Stimulated activated CD4-positive, alpha-beta T cell treated with anti-CD3 and anti-CD28 coated beads, Interleukin-12 subunit alpha, Interleukin-12 subunit beta, amount 100 ng/mL, for 4 hours (primary cell): ENCODE measurements around the gene RGS9.
"Not testable (repeated sequence)": the region's sequence is repeated elsewhere in the genome, so short reads cannot be mapped to it uniquely, and the experiment has no call there.

Experiments
- DNase-seq: peaks from one replicate; pipeline ENCODE4 v3.0.0-alpha.2; 2020

Gene RGS9

DNA sequence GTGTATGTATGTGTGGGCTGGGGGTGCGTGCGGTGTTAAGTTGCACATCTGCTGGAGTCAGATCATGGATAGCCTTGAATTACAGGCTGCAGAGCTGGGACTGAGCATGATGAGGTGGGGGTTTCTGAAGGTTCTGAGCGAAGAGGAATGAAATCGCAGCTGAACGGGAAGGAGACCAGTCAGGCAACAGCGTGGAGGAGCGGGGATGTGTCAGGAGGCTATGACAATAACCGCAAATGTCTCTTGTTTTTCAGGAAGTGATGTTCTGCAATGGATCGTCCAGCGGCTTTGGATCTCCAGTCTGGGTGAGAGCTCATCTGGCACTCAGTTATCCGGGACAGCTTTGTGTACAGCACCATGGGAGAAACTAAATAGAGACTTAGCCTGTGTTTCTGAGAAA, 20.9 kb downstream of the RGS9 start:
- no peak for DNase-seq

GRCh38 chr17:65158622-65159021, 21.5 kb downstream of the RGS9 start:
- no peak for DNase-seq

DNA sequence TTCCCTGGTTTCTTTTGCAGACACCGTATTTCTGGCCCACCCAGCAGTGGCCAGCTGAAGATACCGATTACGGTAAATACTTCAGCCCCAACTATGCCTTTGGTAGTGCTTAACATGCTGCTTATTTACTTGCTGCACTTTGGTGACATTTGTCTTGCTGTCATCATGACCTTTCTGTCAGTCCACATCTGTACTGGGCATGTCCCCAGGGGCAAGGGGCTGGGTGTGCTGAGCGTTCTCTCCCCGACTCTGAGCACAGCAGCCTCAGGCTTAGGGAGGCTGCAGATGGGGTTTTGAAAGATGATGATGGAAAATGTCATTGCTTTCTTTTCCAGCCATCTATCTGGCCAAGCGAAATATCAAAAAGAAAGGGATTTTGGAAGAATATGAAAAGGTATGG, 23.3 kb downstream of the RGS9 start:
- DNase-seq, result no peak

DNA sequence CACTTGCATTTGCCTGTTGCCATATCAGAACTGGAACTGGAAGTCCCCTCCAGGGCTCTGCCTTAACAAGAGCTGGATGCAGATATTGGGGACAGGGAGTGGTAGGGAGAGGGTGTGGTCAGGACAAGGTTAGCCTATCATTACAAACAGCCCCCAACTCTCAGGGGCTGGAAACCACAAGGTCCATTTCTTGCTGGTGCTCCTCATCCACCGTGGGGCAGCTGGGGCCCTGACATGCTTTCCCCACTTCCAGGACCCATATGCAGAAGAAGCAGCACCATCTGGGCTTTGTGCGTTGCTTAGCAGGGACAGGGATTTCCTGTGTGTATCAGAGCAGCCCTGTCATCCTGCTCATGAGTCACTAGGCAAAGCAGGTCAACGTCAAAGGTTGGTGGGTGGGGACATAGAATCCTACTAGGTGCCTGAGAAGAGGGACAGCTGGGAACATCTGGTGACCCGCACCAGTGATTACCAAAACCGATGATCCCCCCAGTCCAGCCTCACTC, 26.9 kb downstream of the RGS9 start:
- DNase-seq, result peak; percentile 16

- DNase-seq, result no peak
These were observed 29.6 kb downstream of the RGS9 start for GRCh38 chr17:65166787-65167186.

GRCh38 chr17:65167566-65167965, 30.4 kb downstream of the RGS9 start:
- DNase-seq, result no peak

GRCh38 chr17:65169691-65170090, 32.5 kb downstream of the RGS9 start:
- DNase-seq, result no peak

DNA sequence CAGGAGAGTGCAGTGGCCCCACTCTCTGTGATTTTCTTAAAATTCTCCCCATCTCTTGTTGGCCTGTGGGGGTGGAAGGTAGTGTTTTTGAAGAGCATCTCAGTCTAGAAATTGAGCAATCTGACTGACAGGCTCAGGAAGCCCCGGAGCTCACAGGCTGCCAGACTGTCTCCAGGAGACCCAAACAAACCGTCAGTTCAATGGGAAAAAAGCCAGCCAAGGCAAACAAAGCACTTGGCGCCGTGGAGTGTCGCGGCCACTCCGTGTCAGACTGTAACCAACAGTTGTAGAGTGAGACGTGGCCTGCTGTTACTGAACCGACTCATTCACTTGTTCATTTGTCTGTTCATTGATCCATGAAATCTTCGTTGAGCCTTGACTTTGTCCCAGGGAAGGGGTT, 33.7 kb downstream of the RGS9 start:
- DNase-seq, result no peak

DNA sequence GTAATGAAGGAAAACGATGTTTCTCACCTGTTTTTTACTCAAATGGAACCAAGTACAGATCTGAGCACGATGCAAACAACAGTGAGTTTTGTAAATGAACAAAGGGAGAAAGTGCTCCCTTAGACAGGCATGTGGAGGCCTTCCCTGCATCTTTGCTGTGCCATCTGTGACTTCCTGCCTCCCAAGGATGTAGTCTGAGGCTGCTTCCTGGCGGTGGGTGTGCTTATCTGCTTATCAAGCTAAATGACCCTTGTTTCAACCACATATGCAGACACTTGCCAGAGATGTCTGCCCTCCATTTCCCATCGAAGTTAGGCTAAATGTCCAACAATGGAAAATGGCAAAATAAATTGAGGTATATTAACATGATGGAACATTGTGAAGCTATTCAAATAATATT, 34.6 kb downstream of the RGS9 start:
- no peak for DNase-seq

DNA sequence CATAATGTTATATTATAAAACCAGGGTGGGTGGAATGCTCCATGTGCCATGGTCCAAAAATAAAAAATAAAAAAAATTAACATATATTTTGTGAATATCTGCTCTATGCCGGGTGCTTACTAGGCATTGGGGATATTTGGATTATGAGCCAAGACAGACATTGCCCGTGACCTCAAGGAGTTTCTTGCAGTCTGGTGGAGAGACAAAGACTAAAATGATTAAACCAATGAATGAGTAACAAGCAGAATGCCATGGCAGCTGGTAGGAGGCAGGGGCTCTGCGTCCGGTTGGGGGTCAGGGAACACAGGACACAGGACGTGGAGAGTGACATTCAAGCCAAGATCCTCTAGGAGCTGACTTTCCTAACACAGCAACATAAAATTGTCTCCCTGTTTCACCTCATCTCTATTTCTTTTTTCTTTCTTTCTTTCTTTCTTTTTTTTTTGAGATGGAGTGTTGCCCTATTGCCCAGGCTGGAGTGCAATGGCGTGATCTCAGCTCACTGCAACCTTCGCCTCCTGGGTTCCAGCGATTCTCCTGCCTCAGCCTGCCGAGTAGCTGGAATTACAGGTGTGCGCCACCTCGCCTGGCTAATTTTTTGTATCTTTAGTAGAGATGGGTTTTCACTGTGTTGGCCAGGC, 35.4 kb downstream of the RGS9 start:
- DNase-seq, result no peak

DNA sequence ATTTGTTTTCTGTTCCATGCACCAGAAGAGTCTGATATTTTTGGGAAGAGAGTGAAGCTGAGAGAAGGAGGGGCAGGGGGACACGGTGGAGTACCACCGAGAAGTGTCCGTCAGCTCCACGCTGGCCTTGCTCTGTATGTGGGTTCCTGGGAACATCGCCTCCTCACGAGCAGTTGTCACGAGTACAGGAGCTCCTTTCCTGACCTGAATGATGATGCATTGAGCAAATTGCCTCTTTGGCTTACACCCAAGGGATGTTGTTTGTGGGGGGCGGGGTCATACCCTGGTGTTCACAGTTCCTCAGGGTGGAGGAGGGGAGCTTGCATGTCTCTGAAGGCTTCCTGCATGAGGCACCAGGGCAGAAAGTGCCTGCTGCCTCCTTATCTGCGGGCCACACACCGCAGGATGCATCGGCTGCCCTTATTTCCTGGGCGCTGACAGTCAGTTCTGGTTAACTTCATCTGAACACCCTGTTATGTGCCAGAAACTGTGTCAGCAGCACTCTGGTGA, 36.2 kb downstream of the RGS9 start:
- peak; percentile 19 for DNase-seq

DNA sequence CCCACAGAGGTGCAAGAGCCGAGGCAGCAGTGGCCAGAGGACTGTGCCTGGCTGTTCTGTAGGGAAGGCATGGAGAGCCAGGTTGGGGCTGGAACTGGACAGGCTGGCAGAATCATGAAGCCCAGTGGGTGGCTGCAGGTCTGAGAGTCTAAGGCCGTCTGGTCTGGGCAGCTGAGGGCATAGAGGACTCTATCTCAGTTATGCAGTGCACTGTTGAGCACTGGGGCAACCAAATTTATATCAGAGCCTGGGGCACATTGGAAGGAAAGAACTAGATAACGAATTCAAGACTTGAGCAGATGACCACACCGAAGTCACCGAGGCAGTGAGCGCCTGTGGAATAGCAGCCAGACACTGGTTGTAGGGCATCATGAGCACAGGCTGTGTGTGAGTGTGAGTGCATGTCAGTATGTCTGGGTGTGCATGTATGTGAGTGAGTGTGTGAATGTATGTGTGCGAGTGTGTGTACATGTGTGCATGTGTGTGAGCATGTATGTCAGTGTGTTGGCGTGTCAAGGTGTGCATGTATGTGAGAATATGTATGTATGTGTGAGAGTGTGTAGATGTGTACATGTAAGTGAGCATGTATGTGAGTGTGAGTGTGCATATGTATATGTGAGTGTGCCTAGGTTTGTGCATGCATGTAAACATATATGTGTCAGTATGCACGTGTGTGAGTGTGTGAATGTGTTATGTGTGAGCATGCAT, 37.0 kb downstream of the RGS9 start:
- no peak for DNase-seq

DNA sequence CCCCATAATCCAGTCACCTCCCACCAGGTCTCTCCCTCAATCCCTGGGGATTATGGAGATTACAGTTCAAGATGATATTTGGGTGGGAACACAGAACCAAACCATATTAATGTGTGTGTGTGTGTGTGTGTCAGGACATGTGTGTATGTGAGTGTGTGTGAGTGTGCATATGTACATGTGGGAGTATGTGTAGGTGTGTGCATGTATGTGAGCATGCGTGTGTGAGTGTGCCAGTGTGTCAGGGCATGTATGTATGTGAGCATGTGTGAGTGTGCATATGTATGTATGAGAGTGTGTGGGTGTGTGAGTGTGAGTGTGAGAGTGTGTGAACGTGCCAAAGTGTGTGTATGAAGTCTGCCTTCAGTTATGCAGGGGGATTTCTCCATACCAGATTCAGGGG, 37.8 kb downstream of the RGS9 start:
- DNase-seq, result no peak

GRCh38 chr17:65175952-65176351, 38.8 kb downstream of the RGS9 start:
- DNase-seq, result no peak

GRCh38 chr17:65176646-65177409, 39.7 kb downstream of the RGS9 start:
- no peak for DNase-seq

- no peak for DNase-seq
These were observed 40.7 kb downstream of the RGS9 start for GRCh38 chr17:65177901-65178300.

- not testable (repeated sequence) for DNase-seq
These were observed 43.1 kb downstream of the RGS9 start for GRCh38 chr17:65180276-65180675.

DNA sequence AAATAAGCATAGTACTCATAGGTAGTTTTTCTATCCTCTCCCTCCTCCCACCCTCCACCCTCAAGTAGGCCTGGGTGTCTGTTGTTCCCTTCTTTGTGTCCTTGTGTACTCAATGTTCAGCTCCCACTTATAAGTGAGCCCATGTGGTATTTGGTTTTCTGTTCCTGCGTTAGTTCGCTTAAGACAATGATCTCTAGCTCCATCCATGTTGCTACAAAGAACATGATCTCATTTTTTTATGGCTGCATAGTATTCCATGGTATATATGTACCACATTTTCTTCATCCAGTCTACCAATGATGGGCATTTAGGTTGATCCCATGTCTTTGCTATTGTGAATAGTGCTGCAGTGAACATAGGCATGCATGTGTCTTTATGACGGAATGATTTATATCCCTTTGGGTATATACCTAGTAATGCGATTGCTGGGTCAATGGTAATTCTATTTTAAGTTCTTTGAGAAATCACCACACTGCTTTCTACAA, 43.6 kb downstream of the RGS9 start:
- not testable (repeated sequence) for DNase-seq

- DNase-seq, result no peak
These were observed 44.3 kb downstream of the RGS9 start for GRCh38 chr17:65181237-65182061.

- DNase-seq, result no peak
These were observed 45.1 kb downstream of the RGS9 start for GRCh38 chr17:65182233-65182632.

DNA sequence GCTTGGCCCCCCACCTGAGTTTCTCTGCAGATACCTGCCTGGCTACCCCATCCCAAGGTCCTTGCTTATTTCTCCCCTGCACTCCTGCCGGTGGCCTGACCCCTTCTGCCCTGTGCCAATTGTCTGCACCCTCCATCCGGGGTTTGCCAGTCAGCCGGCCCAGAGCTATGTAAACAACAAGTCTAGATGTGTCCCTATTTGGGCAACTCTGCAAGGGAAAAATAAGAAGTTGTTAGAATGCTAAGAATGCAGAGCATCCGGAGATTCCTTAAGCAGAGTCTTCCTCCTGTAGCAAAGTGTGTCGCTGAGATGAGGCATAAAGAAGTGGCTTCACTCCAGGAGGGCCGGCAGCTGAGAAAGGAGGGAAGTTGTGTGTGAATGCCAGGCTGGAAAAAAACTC, 46.6 kb downstream of the RGS9 start:
- no peak for DNase-seq

- DNase-seq, result no peak
These were observed 47.2 kb downstream of the RGS9 start for GRCh38 chr17:65184235-65184959.
